Mammary epithelial cell (primary cell): ENCODE results near the gene ZNF585A.

Source experiments
- CTCF ChIP-seq, 2 donors: IDR thresholded peaks in 1 of 2; conservative IDR thresholded peaks in 1 of 2; 2 replicates each; pipeline ENCODE4 v1.5.1; 2011 to 2012; ENCODE audit warnings: inconsistent platforms in 2 of 2, low read length in 2 of 2, mild to moderate bottlenecking in 2 of 2, control low read depth in 1 of 2, low read depth in 1 of 2; ENCODE audit not compliant: insufficient read depth in 1 of 2; ENCODE audit errors: extremely low read depth in 1 of 2
- EZH2 ChIP-seq: IDR thresholded peaks from 2 replicates; pipeline ENCODE4 v1.6.1; 2012; ENCODE audit warnings: low read length, inconsistent platforms, borderline replicate concordance

GRCh38 chr19:37148214-37148613, 24.3 kb downstream of the ZNF585A start:
- no peak for TF ChIP-seq CTCF (conservative IDR thresholded peaks at IDR 0.05 in 1 of 2, IDR thresholded peaks at IDR 0.05 in 1 of 2; ENCODE audit: extremely low read depth in 1 of 2, insufficient read depth in 1 of 2, low read depth in 1 of 2, low read length in 2 of 2)
- no peak for TF ChIP-seq EZH2
